ENCODE measurements around the gene WDR35.

Gene WDR35

DNA sequence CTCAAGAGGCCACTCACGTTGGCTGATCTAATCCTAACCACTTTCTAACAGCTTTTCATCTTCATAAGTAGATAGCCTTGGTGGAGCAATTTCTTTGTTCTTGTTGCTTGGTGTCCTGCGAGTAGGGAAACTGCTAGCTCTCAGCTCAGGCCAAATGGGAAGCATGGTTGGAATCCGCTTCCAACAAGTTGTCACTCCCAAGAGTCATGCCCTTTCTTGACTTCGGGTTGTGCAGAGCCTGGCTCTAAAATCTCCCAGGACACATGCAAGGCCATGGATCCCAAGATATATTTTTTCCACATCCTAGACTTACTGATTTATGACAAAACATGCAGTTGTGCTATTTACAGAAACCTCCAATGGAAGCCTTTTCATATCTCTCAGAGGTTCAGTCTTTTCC lies 29.8 kb upstream of the WDR35 start:
- no peak for DNase-seq (ENCODE audit: low read depth)
- TF ChIP-seq, protein P1, sequence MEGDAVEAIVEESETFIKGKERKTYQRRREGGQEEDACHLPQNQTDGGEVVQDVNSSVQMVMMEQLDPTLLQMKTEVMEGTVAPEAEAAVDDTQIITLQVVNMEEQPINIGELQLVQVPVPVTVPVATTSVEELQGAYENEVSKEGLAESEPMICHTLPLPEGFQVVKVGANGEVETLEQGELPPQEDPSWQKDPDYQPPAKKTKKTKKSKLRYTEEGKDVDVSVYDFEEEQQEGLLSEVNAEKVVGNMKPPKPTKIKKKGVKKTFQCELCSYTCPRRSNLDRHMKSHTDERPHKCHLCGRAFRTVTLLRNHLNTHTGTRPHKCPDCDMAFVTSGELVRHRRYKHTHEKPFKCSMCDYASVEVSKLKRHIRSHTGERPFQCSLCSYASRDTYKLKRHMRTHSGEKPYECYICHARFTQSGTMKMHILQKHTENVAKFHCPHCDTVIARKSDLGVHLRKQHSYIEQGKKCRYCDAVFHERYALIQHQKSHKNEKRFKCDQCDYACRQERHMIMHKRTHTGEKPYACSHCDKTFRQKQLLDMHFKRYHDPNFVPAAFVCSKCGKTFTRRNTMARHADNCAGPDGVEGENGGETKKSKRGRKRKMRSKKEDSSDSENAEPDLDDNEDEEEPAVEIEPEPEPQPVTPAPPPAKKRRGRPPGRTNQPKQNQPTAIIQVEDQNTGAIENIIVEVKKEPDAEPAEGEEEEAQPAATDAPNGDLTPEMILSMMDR (IDR thresholded peaks at IDR 0.05; ENCODE audit: low read depth, low read length, missing control alignments) = no peak
- no peak overlapping the region for H3K4me3 ChIP-seq (ENCODE audit: low read depth, low read length)

DNA sequence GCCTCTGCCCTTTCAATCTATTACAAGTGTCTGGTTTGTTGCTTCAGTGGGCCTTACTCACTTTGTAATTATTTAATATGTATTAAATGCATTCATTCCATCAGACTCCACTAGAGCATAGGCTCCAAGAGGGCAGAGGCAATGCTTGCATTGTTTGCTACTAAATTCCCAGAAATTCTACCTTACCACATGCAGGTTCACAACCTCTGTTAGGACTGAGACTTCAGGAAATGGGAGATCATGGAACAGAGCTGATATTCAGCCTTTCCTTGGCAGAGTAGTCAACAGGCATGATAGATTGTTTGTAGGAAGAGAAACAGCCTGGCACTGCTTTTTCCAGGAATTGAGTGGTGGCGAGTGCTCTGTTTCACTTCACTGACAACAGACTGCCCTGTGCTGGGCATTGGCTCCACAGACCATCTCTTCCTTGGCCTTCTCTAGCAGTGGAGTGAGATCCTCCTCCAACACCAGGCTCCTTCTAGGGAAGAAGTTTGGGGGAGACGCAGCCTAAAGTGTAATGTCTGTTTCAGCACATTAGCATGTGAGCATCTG lies 28.8 kb upstream of the WDR35 start:
- no peak for DNase-seq (ENCODE audit: low read depth)
- TF ChIP-seq, protein P1 (IDR thresholded peaks at IDR 0.05; ENCODE audit: low read depth, low read length, missing control alignments) = no peak
- no peak overlapping the region for H3K4me3 ChIP-seq (ENCODE audit: low read depth, low read length)

DNA sequence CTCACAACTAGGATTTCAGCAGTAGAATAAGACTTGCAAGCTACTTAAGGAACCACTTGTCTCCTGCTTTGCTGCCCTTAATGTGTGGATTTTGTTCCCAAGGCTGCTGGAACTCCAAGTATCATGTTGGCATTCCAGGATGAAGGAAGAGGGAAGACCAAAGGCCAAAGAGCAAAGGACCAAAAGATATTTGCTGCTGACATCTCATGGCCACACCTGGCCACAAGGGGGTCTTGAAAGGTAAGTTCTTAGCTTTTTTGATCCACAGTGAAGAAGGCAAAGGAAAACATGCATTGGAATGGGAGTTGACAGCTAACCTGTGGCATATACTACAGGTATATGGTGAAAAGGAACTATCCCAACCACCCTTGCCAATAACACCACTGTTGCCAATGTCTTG lies 26.4 kb upstream of the WDR35 start:
- no peak for DNase-seq (ENCODE audit: low read depth)
- TF ChIP-seq, protein P1 (IDR thresholded peaks at IDR 0.05; ENCODE audit: low read depth, low read length, missing control alignments) = peak; percentile 25
- no peak overlapping the region for H3K4me3 ChIP-seq (ENCODE audit: low read depth, low read length)

DNA sequence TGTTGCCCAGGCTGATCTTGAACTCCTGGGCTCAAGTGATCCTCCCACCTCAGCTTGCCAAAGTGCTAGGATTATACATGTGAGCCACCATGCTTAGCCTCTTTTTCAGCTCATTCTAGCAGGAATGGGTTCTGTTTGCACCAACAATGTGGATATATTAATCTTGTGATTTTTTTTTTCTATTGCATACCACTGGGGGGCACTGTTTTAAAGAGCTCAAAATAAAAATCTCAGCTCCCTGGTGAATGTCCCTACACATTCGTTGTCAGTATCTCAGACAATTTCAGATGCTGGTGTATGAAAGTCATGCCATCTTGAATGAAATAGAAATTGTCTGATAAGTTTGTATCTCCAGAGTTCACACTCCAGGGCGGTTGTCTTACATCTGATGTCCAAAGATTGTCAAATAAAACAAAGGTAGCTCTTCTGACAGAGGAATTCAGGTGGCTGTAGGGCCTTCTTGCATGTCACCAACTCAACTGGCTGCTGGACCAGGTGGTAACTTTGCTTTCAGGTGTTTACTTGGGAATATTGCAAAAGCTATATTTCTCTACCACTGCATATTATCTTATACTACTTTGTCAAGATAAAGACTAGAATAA lies 25.7 kb upstream of the WDR35 start:
- H3K4me3 ChIP-seq (ENCODE audit: low read depth, low read length) = no peak overlapping the region
- TF ChIP-seq, protein P1 (IDR thresholded peaks at IDR 0.05; ENCODE audit: low read depth, low read length, missing control alignments) = peak; percentile 45
- DNase-seq (ENCODE audit: low read depth) = no peak

DNA sequence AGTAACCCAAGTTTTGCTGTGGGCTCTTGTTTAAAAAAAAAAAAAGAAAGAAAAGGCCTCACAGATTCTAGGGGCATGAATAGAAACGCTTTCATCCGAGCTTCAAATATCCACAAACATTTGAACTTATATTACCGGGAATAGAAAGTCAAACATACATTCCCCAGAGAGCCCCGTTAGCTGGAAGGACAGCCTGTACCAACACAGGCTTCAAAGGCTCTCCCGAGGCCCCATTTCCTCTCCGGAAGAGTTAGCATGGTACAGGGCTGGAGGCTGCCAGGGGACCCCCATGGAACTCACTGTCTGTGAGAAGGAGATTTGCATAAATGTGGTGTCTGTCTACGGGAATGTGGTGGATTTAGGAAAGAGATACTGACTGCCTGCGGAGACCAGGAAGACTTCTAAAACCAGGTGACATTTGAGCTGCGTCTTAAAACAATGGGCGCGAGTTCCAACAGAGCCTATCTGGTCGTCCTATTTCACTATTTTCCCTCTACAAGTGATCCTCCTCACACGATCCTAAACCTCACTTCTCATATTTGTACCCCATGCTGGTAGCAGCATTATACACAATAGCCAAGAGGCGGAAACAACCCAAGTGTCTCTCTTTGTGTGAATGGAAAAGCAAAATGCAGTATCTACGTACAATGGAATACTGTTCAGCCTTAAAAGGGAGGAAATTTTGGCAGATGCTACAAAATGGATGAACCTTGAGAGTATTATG lies 23.4 kb upstream of the WDR35 start:
- DNase-seq (ENCODE audit: low read depth) = no peak
- TF ChIP-seq, protein P1 (IDR thresholded peaks at IDR 0.05; ENCODE audit: low read depth, low read length, missing control alignments) = no peak
- H3K4me3 ChIP-seq (ENCODE audit: low read depth, low read length) = no peak overlapping the region

DNA sequence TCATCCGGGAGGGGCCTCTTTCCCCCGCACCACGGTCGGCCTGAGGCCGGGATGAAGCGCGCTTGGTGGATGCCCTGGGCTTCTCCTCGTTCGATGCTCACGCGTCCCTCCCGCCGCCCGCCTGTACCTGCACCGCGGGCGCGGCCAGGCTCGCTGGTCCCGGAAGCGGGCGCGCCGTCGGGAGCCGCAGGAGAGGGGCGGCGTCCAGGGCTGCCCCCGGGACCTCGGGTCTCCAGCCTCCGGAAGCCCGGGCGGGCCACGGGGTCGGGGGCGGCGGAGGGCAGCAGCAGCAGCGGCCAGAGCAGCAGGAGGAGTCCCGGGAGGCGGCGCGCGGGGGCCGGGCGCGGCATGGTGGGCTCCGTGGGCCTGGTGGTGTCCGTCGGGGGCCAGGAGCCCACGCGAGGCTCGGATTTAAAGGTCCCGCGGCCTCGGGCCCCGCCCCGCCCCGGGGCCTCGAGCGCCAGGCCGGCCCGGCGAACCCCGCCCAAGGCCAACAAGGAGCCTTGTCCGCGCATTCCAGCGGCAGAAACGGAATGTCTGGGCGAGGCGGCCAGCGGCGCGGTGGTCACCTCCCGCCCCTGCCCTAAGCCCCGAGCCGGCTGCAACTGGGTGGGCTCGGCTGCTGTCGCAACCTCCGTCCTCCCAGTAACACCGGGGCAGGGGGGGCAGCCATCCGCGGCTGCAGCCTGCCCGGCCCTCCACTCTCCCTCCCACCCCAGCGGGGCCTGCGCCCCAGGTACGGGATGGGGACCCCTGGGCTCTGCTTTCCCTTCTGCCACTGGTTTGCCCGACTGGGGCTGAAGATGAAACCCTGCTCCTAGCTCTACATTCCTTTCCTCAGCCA lies 22.6 kb upstream of the WDR35 start, which contains the start of gene MATN3:
Gene MATN3 (minus strand): TSS at position 387 of the 844 bp plus-strand sequence. CDS start 37 bp downstream, at position 350.
- TF ChIP-seq, protein P1 (IDR thresholded peaks at IDR 0.05; ENCODE audit: low read depth, low read length, missing control alignments) = no peak
- H3K4me3 ChIP-seq (ENCODE audit: low read depth, low read length) = no peak within 1 kb of the TSS; the same call in 1 of the 2 replicates
- no peak for DNase-seq (ENCODE audit: low read depth)
